ENCODE data around the gene EXOSC2. TPM values are rescaled to one million over a fixed set of nuclear protein-coding genes. Genes with fewer than 3 reads are reported as not detected.
A peak's percentile ranks its signal among the peaks of the same experiment; 100 is the strongest.

EXOSC2 gene
- polyA plus RNA-seq, 1 donor (not counting 4 experiments of a cell fraction or from before 2014, with no cell fraction given) = 37.5 TPM

DNA sequence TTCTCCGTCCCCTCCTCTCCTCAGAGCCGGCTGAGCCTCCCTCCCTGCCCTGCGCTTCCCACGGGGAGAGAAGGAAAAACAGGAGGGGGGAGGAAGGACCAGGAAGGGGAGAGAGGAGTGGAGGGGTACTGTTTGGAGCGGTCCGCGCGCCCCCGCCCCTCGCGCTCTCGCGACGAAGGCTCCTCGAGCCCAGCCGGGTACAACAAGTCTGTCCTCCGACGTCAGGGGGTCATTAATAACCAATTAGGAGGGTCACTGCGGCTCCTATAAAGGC, 29.7 kb upstream of the EXOSC2 start:
- H3K9ac ChIP-seq (ENCODE audit: control insufficient read depth, extremely low read depth, insufficient read depth, low read length) = no peak overlapping the region
- dilution Hi-C loops (cut with MboI; ENCODE audit: extremely low pct_ligation_motif_present, low sequenced_read_pairs) = no loop called here
- FAIRE-seq = no peak
- H3K27me3 ChIP-seq (ENCODE audit: control insufficient read depth, extremely low read depth, insufficient read depth, low read length) = peaks cover 97% of the 10 kb centered on the region
- H3K36me3 ChIP-seq (ENCODE audit: control insufficient read depth in 2 of 2, extremely low read depth in 1 of 2, insufficient read depth in 2 of 2, low read length in 2 of 2) = no peaks in the 10 kb centered on the region
- no peaks in the 10 kb centered on the region for H3K9me3 ChIP-seq (ENCODE audit: control insufficient read depth, low read depth, low read length)
- no peak overlapping the region for H3K27ac ChIP-seq (ENCODE audit: control insufficient read depth, insufficient read depth, low read length)
- H3K4me2 ChIP-seq (ENCODE audit: control insufficient read depth, extremely low read depth, insufficient read depth, low read depth, low read length) = no peak overlapping the region
- no peak for DNase-seq (ENCODE audit: low read depth, low spot score)
- H3K4me1 ChIP-seq (ENCODE audit: control insufficient read depth, extremely low read depth, insufficient read depth, low read length) = no peaks in the 10 kb centered on the region
- no peak overlapping the region for H2AFZ ChIP-seq (ENCODE audit: control insufficient read depth, low read length)
- H4K20me1 ChIP-seq (ENCODE audit: control insufficient read depth, extremely low read depth, insufficient read depth, low read length) = peaks cover 5% of the 10 kb centered on the region
- H3K79me2 ChIP-seq (ENCODE audit: control insufficient read depth, insufficient read depth, low read length) = no peaks in the 10 kb centered on the region
- no peaks in the 10 kb centered on the region for H3K9me1 ChIP-seq (ENCODE audit: control insufficient read depth, extremely low read depth, insufficient read depth, low read length)
- peak; percentile 44 for TF ChIP-seq EZH2 (IDR thresholded peaks at IDR 0.05; ENCODE audit: low read length)
- TF ChIP-seq, protein P1, sequence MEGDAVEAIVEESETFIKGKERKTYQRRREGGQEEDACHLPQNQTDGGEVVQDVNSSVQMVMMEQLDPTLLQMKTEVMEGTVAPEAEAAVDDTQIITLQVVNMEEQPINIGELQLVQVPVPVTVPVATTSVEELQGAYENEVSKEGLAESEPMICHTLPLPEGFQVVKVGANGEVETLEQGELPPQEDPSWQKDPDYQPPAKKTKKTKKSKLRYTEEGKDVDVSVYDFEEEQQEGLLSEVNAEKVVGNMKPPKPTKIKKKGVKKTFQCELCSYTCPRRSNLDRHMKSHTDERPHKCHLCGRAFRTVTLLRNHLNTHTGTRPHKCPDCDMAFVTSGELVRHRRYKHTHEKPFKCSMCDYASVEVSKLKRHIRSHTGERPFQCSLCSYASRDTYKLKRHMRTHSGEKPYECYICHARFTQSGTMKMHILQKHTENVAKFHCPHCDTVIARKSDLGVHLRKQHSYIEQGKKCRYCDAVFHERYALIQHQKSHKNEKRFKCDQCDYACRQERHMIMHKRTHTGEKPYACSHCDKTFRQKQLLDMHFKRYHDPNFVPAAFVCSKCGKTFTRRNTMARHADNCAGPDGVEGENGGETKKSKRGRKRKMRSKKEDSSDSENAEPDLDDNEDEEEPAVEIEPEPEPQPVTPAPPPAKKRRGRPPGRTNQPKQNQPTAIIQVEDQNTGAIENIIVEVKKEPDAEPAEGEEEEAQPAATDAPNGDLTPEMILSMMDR (optimal IDR thresholded peaks at IDR 0.05 in 1 of 3, IDR thresholded peaks at IDR 0.05 in 1 of 3, conservative IDR thresholded peaks at IDR 0.05 in 1 of 3; ENCODE audit: extremely low read depth in 1 of 3, insufficient read depth in 2 of 3, low read length in 3 of 3) = no peak
- no peak overlapping the region for H3K4me3 ChIP-seq (ENCODE audit: control insufficient read depth in 2 of 3, extremely low read depth in 1 of 3, insufficient read depth in 2 of 3, low read depth in 1 of 3, low read length in 3 of 3)

DNA sequence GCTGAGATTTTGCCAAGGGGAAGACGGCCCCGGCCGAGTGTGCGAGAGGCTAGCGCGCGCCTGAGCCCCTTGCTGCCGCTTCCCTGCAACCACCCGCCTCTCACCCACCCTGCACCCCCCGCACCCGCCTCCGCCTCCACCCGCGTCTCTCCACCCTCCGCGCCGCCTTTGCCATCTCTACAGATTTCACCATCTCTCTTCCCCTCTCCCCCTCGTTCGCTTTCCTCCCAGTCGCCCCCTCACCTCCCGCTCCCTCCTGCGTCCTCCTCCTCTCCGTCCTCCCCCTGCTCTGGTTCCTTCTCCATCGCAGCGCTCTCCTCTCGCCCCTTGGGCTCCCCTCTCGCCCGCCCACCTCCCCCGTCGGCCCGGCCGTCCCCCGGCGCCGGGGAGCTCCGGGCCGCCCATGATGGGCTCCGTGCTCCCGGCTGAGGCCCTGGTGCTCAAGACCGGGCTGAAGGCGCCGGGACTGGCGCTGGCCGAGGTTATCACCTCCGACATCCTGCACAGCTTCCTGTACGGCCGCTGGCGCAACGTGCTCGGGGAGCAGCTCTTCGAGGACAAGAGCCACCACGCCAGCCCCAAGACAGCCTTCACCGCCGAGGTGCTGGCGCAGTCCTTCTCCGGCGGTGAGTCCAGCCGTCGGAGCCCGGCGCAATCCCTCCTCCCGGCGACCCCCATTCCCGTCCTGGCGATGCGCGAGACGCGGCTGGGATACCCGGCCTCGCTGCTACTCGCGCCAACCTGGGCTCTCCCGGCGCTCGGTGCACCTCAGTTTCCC, 29.1 kb upstream of the EXOSC2 start, which contains the start of gene PRDM12:
PRDM12 (plus strand) TSS at position 344 of the 778 bp plus-strand sequence; CDS start at position 404, 60 bp downstream.
- peak within 1 kb of the TSS; percentile 2 for H3K4me2 ChIP-seq (ENCODE audit: control insufficient read depth, extremely low read depth, insufficient read depth, low read depth, low read length)
- no peaks in the 10 kb centered on the region for H3K9me1 ChIP-seq (ENCODE audit: control insufficient read depth, extremely low read depth, insufficient read depth, low read length)
- H3K4me1 ChIP-seq (ENCODE audit: control insufficient read depth, extremely low read depth, insufficient read depth, low read length) = no peaks in the 10 kb centered on the region
- peaks cover 92% of the 10 kb centered on the region for H3K27me3 ChIP-seq (ENCODE audit: control insufficient read depth, extremely low read depth, insufficient read depth, low read length)
- no peak for DNase-seq (ENCODE audit: low read depth, low spot score)
- H3K4me3 ChIP-seq (ENCODE audit: control insufficient read depth in 2 of 3, extremely low read depth in 1 of 3, insufficient read depth in 2 of 3, low read depth in 1 of 3, low read length in 3 of 3) = no peak within 1 kb of the TSS
- H3K9ac ChIP-seq (ENCODE audit: control insufficient read depth, extremely low read depth, insufficient read depth, low read length) = no peak within 1 kb of the TSS
- TF ChIP-seq EZH2 (IDR thresholded peaks at IDR 0.05; ENCODE audit: low read length) = peak; percentile 81
- TF ChIP-seq, protein P1 (optimal IDR thresholded peaks at IDR 0.05 in 1 of 3, IDR thresholded peaks at IDR 0.05 in 1 of 3, conservative IDR thresholded peaks at IDR 0.05 in 1 of 3; ENCODE audit: extremely low read depth in 1 of 3, insufficient read depth in 2 of 3, low read length in 3 of 3) = no peak
- no peak for FAIRE-seq
- no peaks in the 10 kb centered on the region for H3K9me3 ChIP-seq (ENCODE audit: control insufficient read depth, low read depth, low read length)
- no peaks in the 10 kb centered on the region for H3K79me2 ChIP-seq (ENCODE audit: control insufficient read depth, insufficient read depth, low read length)
- no peak within 1 kb of the TSS for H2AFZ ChIP-seq (ENCODE audit: control insufficient read depth, low read length)
- no peaks in the 10 kb centered on the region for H3K36me3 ChIP-seq (ENCODE audit: control insufficient read depth in 2 of 2, extremely low read depth in 1 of 2, insufficient read depth in 2 of 2, low read length in 2 of 2)
- peaks cover 5% of the 10 kb centered on the region for H4K20me1 ChIP-seq (ENCODE audit: control insufficient read depth, extremely low read depth, insufficient read depth, low read length)
- dilution Hi-C loops (cut with MboI; ENCODE audit: extremely low pct_ligation_motif_present, low sequenced_read_pairs) = no loop called here
- no peak within 1 kb of the TSS for H3K27ac ChIP-seq (ENCODE audit: control insufficient read depth, insufficient read depth, low read length)

Data from keratinocyte (primary cell).